Heart left ventricle (tissue), 13 donors: ENCODE data around the gene RPS6KC1.

Experiments used
- POLR2A ChIP-seq, 2 donors: fragments of 450-650 bp; IDR thresholded peaks; one replicate each; pipeline ENCODE4 v1.6.1; 2017; ENCODE audit warnings: antibody characterized with exemption in 2 of 2, mild to moderate bottlenecking in 2 of 2, moderate library complexity in 2 of 2
- TF ChIP-seq, protein P1 (sequence below), 12 donors: fragments of 200-600 bp; sonication (generic) in 4 of 12; IDR thresholded peaks; one replicate each; pipeline versions ENCODE4 v1.5.0 to v1.8.0; 2018 to 2022; ENCODE audit warnings: antibody characterized with exemption in 12 of 12, mild to moderate bottlenecking in 5 of 12
- donor health status: ischemic (EF 13 %, LVEDD 7.1; RV severe dilation, severe dysfunction).
- donor health status: DM: no; HTN: yes; CAD: no.
- donor health status: DM: no; HTN: no; CAD: no.
- donor health status: ischemic (EF 25% LVEDD 6.9; RV normal size, moderate dysfunction).
- donor health status: ischemic (EF 25% LVEDD 5.7; RV mildly dilated, moderate dysfunction).
- donor health status: ischemic (EF 35%, LVEDD 5.7; RV mildly dilated, moderate dysfunction).
- donor health status: nonischemic (EF 11% LVEDD 7.7; RV severe dilation, severe dysfunction).
- donor health status: DM: yes; HTN: yes; CAD: no.
- donor health status: PGD.
- donor health status: ischemic (EF 29% LVEDD 5.4; RV normal size, mild dysfunction).
- donor health status: nonischemic (EF 23%, LVEDD 6.1; RV moderate dilation, normal function).

- TF ChIP-seq, protein P1, sequence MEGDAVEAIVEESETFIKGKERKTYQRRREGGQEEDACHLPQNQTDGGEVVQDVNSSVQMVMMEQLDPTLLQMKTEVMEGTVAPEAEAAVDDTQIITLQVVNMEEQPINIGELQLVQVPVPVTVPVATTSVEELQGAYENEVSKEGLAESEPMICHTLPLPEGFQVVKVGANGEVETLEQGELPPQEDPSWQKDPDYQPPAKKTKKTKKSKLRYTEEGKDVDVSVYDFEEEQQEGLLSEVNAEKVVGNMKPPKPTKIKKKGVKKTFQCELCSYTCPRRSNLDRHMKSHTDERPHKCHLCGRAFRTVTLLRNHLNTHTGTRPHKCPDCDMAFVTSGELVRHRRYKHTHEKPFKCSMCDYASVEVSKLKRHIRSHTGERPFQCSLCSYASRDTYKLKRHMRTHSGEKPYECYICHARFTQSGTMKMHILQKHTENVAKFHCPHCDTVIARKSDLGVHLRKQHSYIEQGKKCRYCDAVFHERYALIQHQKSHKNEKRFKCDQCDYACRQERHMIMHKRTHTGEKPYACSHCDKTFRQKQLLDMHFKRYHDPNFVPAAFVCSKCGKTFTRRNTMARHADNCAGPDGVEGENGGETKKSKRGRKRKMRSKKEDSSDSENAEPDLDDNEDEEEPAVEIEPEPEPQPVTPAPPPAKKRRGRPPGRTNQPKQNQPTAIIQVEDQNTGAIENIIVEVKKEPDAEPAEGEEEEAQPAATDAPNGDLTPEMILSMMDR (IDR thresholded peaks at IDR 0.05), result no peak
- TF ChIP-seq POLR2A (IDR thresholded peaks at IDR 0.05), result no peak
Observed at GRCh38 chr1:213138892-213139291, 87.9 kb downstream of the RPS6KC1 start.
